HL-60/S4 treated with phorbol 12-myristate 13-acetate at 8.2 ng/mL for 4 days and 3 days (cell line): ENCODE results near the gene RAD51B.
"Not testable (repeated sequence)": the region's sequence is repeated elsewhere in the genome, so short reads cannot be mapped to it uniquely, and the experiment has no call there.

ENCODE experiments used
- in situ Hi-C: fragments of 300-500 bp; cut with MboI; formaldehyde crosslinking; loops from 2 replicates; pipeline ENCODE4 v1.15.0; 2022; ENCODE audit warnings: low sequenced_read_pairs

The RAD51B gene

GRCh38 chr14:68258995-68259394 lies 439.4 kb downstream of the RAD51B start:
- in situ Hi-C loops = not testable (repeated sequence)

DNA sequence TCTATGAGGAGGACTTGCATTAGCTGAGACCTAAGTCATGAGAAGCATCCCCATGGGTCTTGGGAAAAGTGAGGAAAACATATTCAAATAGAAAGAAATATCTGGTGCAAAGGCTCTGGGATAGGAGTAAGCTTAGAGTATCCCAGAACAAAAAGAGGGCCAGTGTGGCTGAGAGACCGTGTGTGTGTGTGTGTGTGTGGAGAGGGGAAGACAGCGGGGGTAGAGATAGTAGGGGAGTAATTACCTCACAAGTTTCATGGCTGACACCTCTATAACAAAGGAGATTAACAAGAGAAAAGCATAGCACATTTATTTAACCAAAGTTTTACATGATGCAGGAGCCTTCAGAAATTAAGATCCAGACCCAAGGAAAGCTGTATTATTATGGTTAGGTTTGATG lies 440.5 kb downstream of the RAD51B start:
- in situ Hi-C loops = no loop called here

- in situ Hi-C loops = no loop called here
Measured at GRCh38 chr14:68261092-68261842, 441.7 kb downstream of the RAD51B start.

GRCh38 chr14:68262567-68262966 lies 443.0 kb downstream of the RAD51B start:
- in situ Hi-C loops = no loop called here

- in situ Hi-C loops = no loop called here
Measured at GRCh38 chr14:68263563-68264259, 444.1 kb downstream of the RAD51B start.

DNA sequence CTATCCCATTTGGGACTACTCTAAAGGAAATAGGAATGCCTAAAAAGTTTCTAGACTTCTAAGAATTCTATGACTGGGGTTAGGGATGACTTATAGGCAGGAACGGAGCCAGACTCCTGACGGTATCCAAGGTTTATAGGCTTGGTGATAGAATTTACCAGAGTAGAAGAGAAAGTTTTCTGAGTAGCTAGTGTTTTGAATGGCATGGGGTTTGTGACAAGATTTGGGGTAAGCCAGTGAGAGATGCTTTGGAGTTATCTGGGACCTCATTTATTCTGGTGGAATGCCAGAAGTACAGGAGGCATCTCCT lies 444.6 kb downstream of the RAD51B start:
- in situ Hi-C loops = no loop called here

- in situ Hi-C loops = no loop called here
Measured at GRCh38 chr14:68266998-68267397, 447.4 kb downstream of the RAD51B start.

- in situ Hi-C loops = no loop called here
Measured at GRCh38 chr14:68268197-68268596, 448.6 kb downstream of the RAD51B start.

DNA sequence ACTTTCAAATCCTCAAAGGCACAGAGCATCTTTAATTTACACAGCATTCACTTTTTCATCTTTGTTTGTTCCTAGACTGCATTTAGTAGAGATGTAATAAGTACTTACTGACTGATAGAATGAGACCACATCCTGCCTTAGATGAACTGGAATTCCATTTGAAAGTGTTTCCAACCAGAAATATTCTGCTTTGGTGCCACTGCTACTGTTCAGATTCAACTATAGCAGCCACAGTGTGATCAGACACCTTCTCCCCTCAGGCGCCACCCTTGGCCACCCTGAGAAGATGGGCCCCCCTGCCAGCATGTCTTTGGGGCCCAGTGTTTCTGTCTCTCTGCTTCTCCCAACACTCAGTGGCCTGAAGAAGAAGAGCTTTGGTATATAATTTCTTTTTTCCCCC lies 449.1 kb downstream of the RAD51B start:
- in situ Hi-C loops = no loop called here

DNA sequence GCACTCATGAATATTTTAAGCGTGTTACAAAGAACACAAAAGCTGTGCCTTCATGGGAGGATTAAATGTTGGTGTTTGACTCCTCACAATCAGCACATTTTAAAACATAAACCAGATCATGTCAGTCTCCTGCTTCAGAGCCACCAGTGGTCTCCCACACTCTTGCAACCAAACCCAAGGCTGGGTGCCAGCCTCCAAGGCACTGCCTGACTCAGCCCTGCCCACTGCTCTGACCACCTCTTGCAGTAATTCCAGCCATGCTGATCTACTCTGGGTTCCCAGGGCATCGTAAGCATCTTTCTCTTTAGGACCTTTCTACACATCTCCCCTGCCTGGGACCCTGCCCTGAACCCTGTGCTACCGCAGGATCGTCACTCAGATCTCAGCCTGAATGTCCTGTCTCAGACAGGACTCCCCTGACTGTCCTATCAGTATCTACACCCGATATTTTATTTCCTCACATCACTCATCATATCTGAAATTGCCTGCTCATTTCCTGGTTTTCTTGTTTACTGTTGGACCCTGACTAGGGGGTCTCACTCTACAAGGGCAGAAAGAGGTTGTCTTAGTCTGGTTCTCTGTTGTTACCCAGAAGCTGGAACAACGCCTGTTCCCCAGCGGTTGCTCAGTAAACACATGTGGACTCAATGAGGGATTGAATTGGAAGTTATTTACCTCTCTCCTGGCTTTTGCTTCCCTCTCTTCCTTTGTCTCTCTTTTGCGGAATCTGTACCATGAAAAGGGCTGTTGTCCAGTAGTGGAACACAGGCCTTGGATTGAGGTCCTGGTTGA lies 449.8 kb downstream of the RAD51B start:
- in situ Hi-C loops = no loop called here

DNA sequence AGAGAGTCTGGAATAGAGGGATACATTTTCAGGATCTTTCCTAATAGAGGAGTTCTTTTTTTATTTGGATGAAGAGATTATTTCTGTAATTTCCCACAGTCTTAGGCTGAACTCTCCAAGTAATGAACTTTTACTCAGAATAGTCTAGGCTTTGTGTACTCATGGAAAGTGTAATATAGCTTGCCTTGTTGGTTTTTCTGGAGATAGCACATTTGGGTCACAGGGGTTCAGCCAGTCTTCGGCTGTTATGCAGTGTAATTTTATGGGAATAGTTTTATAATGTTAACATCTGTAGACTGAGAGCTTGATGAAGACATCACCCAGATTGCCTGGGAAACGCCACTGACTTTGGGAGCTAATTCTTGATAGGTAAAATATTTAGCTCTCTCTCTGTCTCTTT lies 450.8 kb downstream of the RAD51B start:
- in situ Hi-C loops = no loop called here

DNA sequence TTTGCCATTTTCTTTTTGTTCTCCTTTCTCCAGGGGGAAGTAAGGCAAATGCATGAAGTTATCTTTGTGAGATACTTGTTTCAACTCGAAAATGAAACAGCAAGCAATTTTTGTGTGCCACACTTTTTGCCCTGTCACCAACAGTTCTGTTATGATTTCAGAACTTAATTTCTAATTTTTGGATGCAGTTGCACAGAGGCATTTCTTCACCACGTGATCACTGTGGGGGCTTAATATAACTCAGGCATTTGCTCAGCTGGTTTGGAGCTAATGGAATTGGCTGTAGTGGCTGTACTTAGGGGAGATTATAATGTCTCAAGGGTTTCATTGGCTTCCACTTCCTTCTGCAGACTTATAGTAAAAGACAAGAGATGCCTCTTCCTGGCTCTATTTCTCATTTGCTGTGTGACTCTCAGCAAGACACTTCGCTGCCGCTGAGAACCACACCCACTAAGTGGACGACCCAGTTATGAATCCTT lies 452.4 kb downstream of the RAD51B start:
- in situ Hi-C loops = no loop called here

DNA sequence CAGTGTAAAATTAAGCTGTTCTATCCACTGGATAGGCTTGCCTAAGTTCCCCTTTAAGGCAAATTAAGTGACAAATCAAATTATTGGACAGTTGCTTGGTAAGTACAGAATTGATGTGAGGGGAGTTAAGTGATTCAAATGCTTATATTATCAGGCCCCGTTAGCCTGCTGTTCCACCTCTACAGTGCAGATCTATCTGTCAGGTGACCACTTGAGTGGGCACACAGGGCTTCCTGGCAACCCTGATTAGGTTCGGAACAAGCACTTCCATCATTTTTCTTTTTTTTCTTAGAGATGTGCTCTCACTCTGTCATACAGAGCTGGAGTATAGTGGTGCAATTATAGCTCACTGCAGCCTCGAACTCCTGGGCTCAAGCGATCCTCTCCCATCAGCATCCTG lies 453.8 kb downstream of the RAD51B start:
- in situ Hi-C loops = no loop called here

DNA sequence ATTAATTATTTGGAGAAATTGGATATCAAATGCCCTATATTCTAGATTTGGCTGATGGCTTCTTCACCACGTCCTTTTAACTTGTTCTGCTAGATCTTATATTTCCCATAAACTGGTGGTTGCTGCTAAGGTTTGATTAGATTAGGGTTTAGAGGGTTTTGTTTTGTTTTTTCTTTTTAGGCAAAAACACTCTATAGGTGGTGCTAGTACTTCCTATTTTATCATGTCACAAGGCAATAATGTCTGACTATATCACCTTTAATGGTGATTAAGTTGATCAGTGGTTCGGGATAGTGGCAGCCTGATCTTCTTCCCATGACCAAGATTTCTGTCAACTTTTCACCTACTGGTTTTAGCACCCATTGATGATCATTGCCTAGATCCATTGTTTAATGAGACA lies 455.1 kb downstream of the RAD51B start:
- in situ Hi-C loops = no loop called here

GRCh38 chr14:68278576-68279436 lies 459.2 kb downstream of the RAD51B start:
- in situ Hi-C loops = no loop called here

DNA sequence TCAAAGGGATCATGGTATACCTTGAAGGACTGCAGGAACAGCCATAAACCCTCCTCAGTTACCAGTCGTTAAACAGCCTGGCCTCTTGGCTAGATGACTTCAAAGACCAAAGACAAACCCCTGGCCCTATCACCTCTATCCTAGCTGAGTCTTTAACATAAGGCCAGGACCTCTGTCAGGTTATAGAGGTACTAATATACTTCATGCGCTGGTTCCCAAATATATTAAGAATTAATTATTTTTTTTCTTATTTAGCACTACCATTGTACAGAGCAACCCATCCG lies 459.8 kb downstream of the RAD51B start:
- in situ Hi-C loops = no loop called here

DNA sequence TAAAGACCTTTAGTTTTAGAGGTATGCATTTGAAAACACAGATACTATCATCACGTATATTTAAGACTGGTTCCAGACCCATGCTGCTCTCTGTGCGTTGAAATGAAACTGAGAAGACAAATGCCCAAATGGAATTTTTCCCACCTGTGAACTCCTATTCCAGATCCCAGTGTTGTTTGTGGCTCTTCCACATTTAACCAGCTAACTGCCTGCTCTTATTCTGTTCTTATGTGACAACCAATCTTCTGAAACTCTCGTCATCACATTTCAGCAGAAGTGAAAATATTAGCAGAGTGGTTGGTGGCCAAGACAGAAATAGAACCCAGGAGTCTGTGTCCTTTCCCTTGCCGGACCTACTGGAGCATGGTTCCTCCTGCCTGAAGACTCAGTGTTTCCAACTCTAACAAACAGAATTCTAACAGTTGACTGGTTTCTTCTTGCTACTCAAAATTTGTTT lies 460.2 kb downstream of the RAD51B start:
- in situ Hi-C loops = no loop called here

DNA sequence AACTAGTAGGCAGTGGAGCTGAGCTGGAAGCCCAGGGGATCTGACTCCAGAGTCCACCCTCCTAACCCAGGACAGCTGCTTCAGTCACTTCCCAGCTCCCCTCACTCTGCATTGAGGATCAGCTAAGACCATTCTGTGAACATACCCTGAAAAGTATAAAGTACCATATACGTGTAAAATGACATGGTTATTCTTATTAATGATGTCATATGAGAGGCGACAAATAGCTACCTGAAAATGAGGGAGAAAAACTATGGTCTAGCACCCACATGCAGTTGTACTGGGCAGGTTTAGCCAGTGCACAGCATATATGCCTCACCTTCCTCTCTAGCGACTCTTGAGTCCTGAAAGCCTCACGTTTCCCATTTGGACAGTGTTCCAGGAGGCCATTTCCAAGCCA lies 461.9 kb downstream of the RAD51B start:
- in situ Hi-C loops = no loop called here

DNA sequence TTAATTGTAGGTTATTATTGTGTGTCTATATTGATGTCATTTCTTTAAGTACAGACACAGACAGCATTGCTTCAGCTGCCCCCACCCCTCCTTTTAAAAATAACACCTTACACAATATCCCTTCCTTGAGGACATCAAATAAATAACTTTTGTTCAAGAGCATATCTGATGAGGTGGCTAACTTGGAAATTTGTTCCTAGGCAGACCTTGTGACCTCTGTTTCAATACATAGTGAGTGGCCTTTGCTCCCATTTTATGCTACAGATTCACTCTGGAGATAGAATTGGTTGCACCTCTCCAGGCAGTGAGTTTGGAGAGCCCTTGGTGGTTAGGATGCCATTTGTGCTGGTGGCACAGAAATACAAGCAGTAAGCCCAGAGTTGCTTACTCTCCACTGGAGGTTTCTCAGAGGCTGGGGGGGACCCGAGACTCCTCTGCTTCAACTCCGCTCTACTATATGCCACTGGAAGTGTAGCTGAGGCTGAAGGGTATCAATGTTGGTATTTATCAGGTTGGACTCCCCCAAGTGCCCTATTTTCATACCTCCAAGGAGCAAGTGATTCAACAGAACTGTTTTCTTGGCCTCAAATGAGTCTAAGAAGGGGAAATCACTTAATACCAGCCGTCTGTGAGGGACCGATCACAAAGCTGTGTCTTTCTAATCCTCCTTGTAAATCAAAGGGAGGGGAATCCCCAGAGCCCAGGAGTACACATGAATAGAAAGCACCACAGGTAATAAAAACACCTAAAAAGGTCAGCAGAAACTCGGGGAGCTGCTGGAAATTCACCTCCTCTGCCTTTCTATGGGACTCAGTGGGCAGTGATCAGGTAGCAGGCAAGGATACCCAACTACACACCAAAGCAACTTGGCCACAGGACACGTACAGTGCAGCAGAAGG lies 463.1 kb downstream of the RAD51B start:
- in situ Hi-C loops = no loop called here
